Measurements from ENCODE around the gene SERPINA4.

The SERPINA4 gene

DNA sequence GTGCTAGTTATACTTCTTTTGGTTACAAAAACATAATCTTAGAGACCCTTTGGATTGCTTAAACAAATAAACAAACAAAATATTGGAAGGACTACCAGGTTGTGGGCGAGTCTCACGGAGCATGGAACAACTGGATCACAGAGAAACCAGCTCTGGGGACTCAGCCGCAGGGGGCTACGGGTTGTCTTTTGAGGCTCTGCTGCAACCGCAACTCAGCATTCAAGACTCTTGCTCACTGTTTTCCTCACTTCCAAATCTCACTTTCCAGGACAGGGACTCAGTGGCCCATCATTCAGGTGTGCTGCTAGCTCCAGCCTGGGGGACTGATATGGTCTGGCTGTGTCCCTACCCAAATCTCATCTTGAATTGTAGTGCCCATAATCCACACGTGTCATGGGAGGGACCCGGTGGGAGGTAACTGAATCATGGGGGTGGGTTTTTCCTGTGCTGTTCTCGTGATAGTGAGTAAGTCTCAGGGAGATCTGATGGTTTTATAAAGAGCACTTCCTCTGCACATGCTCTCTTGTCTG is 14.0 kb upstream of the SERPINA4 start:
- Histone ChIP-seq H2BK120ac (ENCODE audit: low read depth, low read length) (no peak overlapping the region), H2BK5ac (ENCODE audit: low read depth, low read length, poor library complexity, severe bottlenecking) (no peak overlapping the region), H3K36me3 (ENCODE audit: control insufficient read depth in 1 of 2, insufficient read depth in 2 of 2, low read depth in 1 of 2, low read length in 2 of 2) (no peaks in the 10 kb centered on the region), H3K14ac (ENCODE audit: low read length in 2 of 2) (no peak overlapping the region), H3K4me1 (ENCODE audit: control insufficient read depth, insufficient read depth, low read depth, low read length) (peaks cover 1% of the 10 kb centered on the region), H4K8ac (ENCODE audit: low read length) (no peak overlapping the region), H3K4me2 (ENCODE audit: low read length, poor library complexity, severe bottlenecking) (no peak overlapping the region), H3K23ac (ENCODE audit: low read length in 2 of 2) (no peak overlapping the region), H3K27ac (ENCODE audit: low read length, poor library complexity, severe bottlenecking) (no peak overlapping the region), H3K79me1 (replicated peaks; ENCODE audit: low read length, poor library complexity, severe bottlenecking) (no peaks in the 10 kb centered on the region), H4K91ac (ENCODE audit: low read length) (no peak overlapping the region), H3K4me3 (ENCODE audit: insufficient read depth in 1 of 2, low read depth in 1 of 2, low read length in 2 of 2) (no peak overlapping the region), H3K9me3 (ENCODE audit: control insufficient read depth, low read length) (peaks cover 4% of the 10 kb centered on the region), H3K27me3 (ENCODE audit: control insufficient read depth in 1 of 2, insufficient read depth in 1 of 2, low read length in 2 of 2) (peaks cover 0 to 13% of the 10 kb centered on the region in 2 experiments), H3K9ac (ENCODE audit: low read length) (no peak overlapping the region), H3K4ac (ENCODE audit: low read depth in 1 of 2, low read length in 2 of 2) (no peak overlapping the region), H3K18ac (ENCODE audit: low read depth in 1 of 2, low read length in 2 of 2) (no peak overlapping the region), H2AK5ac (ENCODE audit: low read length, severe bottlenecking) (no peak overlapping the region), H2BK12ac (ENCODE audit: low read length in 2 of 2) (no peak overlapping the region), H2AFZ (ENCODE audit: low read depth, low read length) (no peak overlapping the region), H2BK15ac (ENCODE audit: low read depth, poor library complexity, severe bottlenecking) (no peak overlapping the region)
- WGBS = 71% methylated on average over 8 of the region's 8 CpGs
- DNase-seq = no peak

DNA sequence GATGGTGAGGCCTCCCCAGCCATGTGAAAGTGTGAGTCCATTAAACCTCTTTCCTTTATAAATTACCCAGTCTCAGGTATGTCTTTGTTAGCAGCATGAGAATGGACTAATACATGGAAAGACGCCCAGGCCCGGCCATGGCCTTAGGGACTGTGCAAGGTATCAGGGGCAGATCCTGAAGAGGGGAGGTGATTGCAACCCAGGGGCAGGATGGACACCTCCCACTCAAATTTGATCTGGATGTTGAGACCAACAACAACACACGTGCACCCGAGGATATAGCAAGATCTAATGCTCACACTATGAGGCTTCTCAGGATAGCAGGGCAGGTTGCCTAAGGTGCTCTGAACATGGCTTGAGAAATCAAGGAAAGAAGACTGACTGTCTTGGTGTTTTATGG is 13.5 kb upstream of the SERPINA4 start:
- no peak overlapping the region for H2BK15ac ChIP-seq (ENCODE audit: low read depth, poor library complexity, severe bottlenecking)
- H4K91ac ChIP-seq (ENCODE audit: low read length) = no peak overlapping the region
- no peak overlapping the region for H3K4ac ChIP-seq (ENCODE audit: low read depth in 1 of 2, low read length in 2 of 2)
- no peak overlapping the region for H2AFZ ChIP-seq (ENCODE audit: low read depth, low read length)
- H3K4me3 ChIP-seq (ENCODE audit: insufficient read depth in 1 of 2, low read depth in 1 of 2, low read length in 2 of 2) = no peak overlapping the region
- no peak overlapping the region for H2BK12ac ChIP-seq (ENCODE audit: low read length in 2 of 2)
- H3K18ac ChIP-seq (ENCODE audit: low read depth in 1 of 2, low read length in 2 of 2) = no peak overlapping the region
- no peak overlapping the region for H3K9ac ChIP-seq (ENCODE audit: low read length)
- H3K4me1 ChIP-seq (ENCODE audit: control insufficient read depth, insufficient read depth, low read depth, low read length) = peaks cover 1% of the 10 kb centered on the region
- DNase-seq = no peak
- H2AK5ac ChIP-seq (ENCODE audit: low read length, severe bottlenecking) = no peak overlapping the region
- no peaks in the 10 kb centered on the region for H3K36me3 ChIP-seq (ENCODE audit: control insufficient read depth in 1 of 2, insufficient read depth in 2 of 2, low read depth in 1 of 2, low read length in 2 of 2)
- H3K27me3 ChIP-seq (ENCODE audit: control insufficient read depth in 1 of 2, insufficient read depth in 1 of 2, low read length in 2 of 2) = peaks cover 0 to 13% of the 10 kb centered on the region in 2 experiments
- no peak overlapping the region for H3K14ac ChIP-seq (ENCODE audit: low read length in 2 of 2)
- no peaks in the 10 kb centered on the region for H3K79me1 ChIP-seq (replicated peaks; ENCODE audit: low read length, poor library complexity, severe bottlenecking)
- no peak overlapping the region for H4K8ac ChIP-seq (ENCODE audit: low read length)
- no peak overlapping the region for H3K4me2 ChIP-seq (ENCODE audit: low read length, poor library complexity, severe bottlenecking)
- 84% methylated on average over 4 of the region's 4 CpGs for WGBS
- H3K23ac ChIP-seq (ENCODE audit: low read length in 2 of 2) = no peak overlapping the region
- peaks cover 4% of the 10 kb centered on the region for H3K9me3 ChIP-seq (ENCODE audit: control insufficient read depth, low read length)
- no peak overlapping the region for H2BK5ac ChIP-seq (ENCODE audit: low read depth, low read length, poor library complexity, severe bottlenecking)
- H3K27ac ChIP-seq (ENCODE audit: low read length, poor library complexity, severe bottlenecking) = no peak overlapping the region
- H2BK120ac ChIP-seq (ENCODE audit: low read depth, low read length) = no peak overlapping the region

DNA sequence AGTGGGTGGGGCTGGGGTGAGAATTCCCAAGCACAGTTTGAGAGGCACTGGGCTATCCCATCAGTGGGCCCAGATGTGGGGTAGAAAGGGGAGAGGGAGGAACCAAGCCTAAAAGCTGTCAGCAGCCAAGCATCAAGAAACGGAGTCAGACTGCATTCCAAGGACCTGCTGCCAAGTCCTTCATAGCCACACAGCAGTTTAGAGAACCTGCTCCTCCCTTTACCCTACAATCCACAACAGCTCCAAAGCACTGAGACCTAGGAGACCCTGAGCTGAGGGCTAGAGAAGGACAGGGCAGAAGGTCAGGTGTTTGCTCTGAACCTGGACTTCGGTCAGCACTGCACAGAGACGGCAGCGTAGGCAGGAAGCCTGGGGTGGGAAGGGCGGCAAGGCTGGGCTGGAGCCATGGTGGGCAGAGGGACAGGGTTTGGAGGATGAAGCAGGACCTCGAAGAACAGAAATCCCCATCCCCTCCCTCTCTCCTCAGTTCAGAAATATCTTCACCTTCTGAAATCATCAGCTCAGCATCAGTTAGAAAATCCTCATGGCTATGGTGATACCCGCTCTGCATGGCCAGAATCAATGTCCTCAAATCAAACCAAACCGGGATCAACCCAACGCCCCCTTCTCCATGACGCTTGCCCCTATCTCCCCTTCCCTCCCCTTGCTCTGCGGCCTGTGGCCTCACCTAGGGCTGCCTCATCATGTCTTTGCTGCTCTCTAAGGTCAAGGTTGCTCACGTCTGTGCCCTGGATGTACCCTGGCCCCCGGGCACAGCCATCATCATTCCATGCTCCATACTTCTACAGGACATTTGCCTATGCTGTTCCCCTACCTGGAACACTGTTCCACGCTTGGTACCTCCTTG is 12.9 kb upstream of the SERPINA4 start:
- Histone ChIP-seq H3K18ac (ENCODE audit: low read depth in 1 of 2, low read length in 2 of 2) (no peak overlapping the region), H3K4me1 (ENCODE audit: control insufficient read depth, insufficient read depth, low read depth, low read length) (peaks cover 1% of the 10 kb centered on the region), H3K23ac (ENCODE audit: low read length in 2 of 2) (no peak overlapping the region), H2BK5ac (ENCODE audit: low read depth, low read length, poor library complexity, severe bottlenecking) (no peak overlapping the region), H3K4ac (ENCODE audit: low read depth in 1 of 2, low read length in 2 of 2) (no peak overlapping the region), H3K9ac (ENCODE audit: low read length) (no peak overlapping the region), H3K14ac (ENCODE audit: low read length in 2 of 2) (no peak overlapping the region), H2BK15ac (ENCODE audit: low read depth, poor library complexity, severe bottlenecking) (no peak overlapping the region), H4K8ac (ENCODE audit: low read length) (no peak overlapping the region), H3K27ac (ENCODE audit: low read length, poor library complexity, severe bottlenecking) (no peak overlapping the region), H4K91ac (ENCODE audit: low read length) (no peak overlapping the region), H2BK12ac (ENCODE audit: low read length in 2 of 2) (no peak overlapping the region), H3K79me1 (replicated peaks; ENCODE audit: low read length, poor library complexity, severe bottlenecking) (no peaks in the 10 kb centered on the region), H3K4me2 (ENCODE audit: low read length, poor library complexity, severe bottlenecking) (no peak overlapping the region), H3K9me3 (ENCODE audit: control insufficient read depth, low read length) (peaks cover 4% of the 10 kb centered on the region), H2AFZ (ENCODE audit: low read depth, low read length) (no peak overlapping the region), H3K27me3 (ENCODE audit: control insufficient read depth in 1 of 2, insufficient read depth in 1 of 2, low read length in 2 of 2) (peaks cover 0 to 13% of the 10 kb centered on the region in 2 experiments), H2BK120ac (ENCODE audit: low read depth, low read length) (no peak overlapping the region), H3K4me3 (ENCODE audit: insufficient read depth in 1 of 2, low read depth in 1 of 2, low read length in 2 of 2) (no peak overlapping the region), H3K36me3 (ENCODE audit: control insufficient read depth in 1 of 2, insufficient read depth in 2 of 2, low read depth in 1 of 2, low read length in 2 of 2) (no peaks in the 10 kb centered on the region), H2AK5ac (ENCODE audit: low read length, severe bottlenecking) (no peak overlapping the region)
- DNase-seq = no peak
- 79% methylated on average over 10 of the region's 14 CpGs for WGBS

Data from mesenchymal stem cell (in vitro differentiated cells and primary cell).